Upper lobe of left lung (tissue), 4 donors: Measurements from ENCODE around the gene SLC22A3.

Experiments used
- CTCF ChIP-seq, 6 experiments: fragments of 450-650 bp in 4 of 6; fragments of 200-600 bp in 2 of 6; sonication (generic) in 2 of 6; IDR thresholded peaks; one replicate each; pipeline ENCODE4 v1.5.1; 2016 to 2019; ENCODE audit warnings: antibody characterized with exemption in 6 of 6
- EP300 ChIP-seq, 4 donors: sonication (generic); formaldehyde crosslinking; IDR thresholded peaks; one replicate each; pipeline ENCODE4 v1.5.1; 2017; ENCODE audit warnings: antibody characterized with exemption in 4 of 4, control low read depth in 2 of 4

GRCh38 chr6:160387916-160388643 lies 39.9 kb downstream of the SLC22A3 start:
- TF ChIP-seq CTCF (IDR thresholded peaks at IDR 0.05) (no peak), EP300 (IDR thresholded peaks at IDR 0.05) (no peak)
